ENCODE results near the gene DCST1. TPM values are rescaled to one million over a fixed set of nuclear protein-coding genes. Genes with fewer than 3 reads are reported as not detected.
A peak's percentile ranks its signal among the peaks of the same experiment; 100 is the strongest.

DCST1 gene
- total and polyA plus RNA-seq, 2 of the 13 experiments (the other 11 are each of a cell fraction or from before 2014, with no cell fraction given): 0.04 TPM; not detected in 1

DNA sequence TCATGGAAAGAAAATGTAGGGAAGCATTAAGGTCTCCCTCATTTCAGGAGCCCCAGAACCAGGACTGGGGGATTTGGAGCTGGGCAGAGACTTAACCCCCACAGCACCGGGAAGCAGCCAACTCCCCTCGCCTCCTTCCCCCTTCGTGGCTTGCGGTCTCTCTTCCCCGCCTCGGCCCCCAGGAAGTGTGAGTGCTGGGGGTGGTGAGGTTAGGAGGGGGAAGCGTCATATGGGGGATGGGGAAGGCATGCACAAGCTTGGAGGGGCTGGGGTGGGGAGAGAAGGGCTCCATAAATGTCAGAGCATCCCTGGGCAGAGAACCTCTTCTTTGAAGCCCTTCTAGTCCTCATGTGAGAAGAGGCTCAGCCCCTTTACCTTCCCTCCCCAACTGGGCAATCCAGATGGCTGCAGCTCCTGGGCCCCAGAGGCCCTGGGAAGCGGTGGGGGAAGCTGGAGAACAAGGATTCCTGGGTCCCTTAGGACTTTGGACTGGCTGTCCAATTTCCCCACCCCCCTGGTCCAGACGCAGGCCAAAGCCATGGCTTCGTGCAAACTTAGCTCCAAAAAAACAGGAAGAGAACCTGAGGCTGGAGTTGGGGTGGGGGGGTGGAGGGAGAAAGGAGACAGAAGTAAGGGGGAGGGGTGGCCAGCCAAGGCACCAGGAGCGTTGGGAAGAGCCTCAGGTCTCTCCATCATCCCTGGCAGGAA, 23.3 kb upstream of the DCST1 start:
- DNase-seq (ENCODE audit: low spot score): no peak
- Histone ChIP-seq H3K9me3 (ENCODE audit: low read length) (no peaks in the 10 kb centered on the region), H3K9ac (ENCODE audit: insufficient read depth, low read depth, low read length) (no peak overlapping the region), H3K36me3 (replicated peaks in 1 of 2; ENCODE audit: control insufficient read depth in 1 of 2, insufficient read depth in 2 of 2, low read length in 2 of 2) (peaks cover 3 to 29% of the 10 kb centered on the region in 2 experiments; a peak in 4 of 5 replicates), H3K4me2 (ENCODE audit: low read depth, low read length) (no peak overlapping the region), H4K20me1 (ENCODE audit: insufficient read depth, low read length) (peaks cover 11% of the 10 kb centered on the region; the same call in 1 of the 2 replicates), H3K4me1 (ENCODE audit: insufficient read depth, low read length) (peaks cover 82% of the 10 kb centered on the region), H3K4me3 (replicated peaks in 1 of 3; ENCODE audit: insufficient read depth in 1 of 3, low read depth in 2 of 3, low read length in 3 of 3) (no peak overlapping the region), H3K27ac (ENCODE audit: extremely low read length, insufficient read depth, low read length) (no peak overlapping the region), H3K79me2 (ENCODE audit: insufficient read depth, low read length) (peaks cover 28% of the 10 kb centered on the region), H2AFZ (ENCODE audit: low read length) (no peak overlapping the region), H3K27me3 (ENCODE audit: control insufficient read depth in 1 of 2, insufficient read depth in 2 of 2, low read length in 2 of 2) (no peaks in the 10 kb centered on the region)
- FAIRE-seq: no peak
- intact Hi-C loops (cut with micrococcal nuclease; ENCODE audit: unreplicated experiment): no loop called here
- WGBS (ENCODE audit: low lambda C conversion rate): 82% methylated on average over 11 of the region's 11 CpGs
- in situ Hi-C loops (cut with HindIII; ENCODE audit: extremely low pct_ligation_motif_present, low pct_unique_long_range_greater_than_20kb): no loop called here
- TF ChIP-seq HNF4A (CRISPR knock-in tag; IDR thresholded peaks at IDR 0.05) (peak; percentile 28; the same call in 1 of the 2 replicates), U2AF2 (IDR thresholded peaks at IDR 0.05; ENCODE audit: low read depth, low read length) (no peak)
- CTCF ChIA-PET (ENCODE audit: low intra/inter-chr PET ratio, low total read pairs): no interaction called here
- no peak for ATAC-seq
- POLR2A ChIA-PET: interaction anchor here (0.7 to 8.2 kb wide), 2 partner anchors 8 to 40 kb away, joined by 4 to 90 read pairs; partner anchors contain the start of genes SHC1 and ZBTB7B
- no TSS peak for BruUV-seq (replicated peaks)

DNA sequence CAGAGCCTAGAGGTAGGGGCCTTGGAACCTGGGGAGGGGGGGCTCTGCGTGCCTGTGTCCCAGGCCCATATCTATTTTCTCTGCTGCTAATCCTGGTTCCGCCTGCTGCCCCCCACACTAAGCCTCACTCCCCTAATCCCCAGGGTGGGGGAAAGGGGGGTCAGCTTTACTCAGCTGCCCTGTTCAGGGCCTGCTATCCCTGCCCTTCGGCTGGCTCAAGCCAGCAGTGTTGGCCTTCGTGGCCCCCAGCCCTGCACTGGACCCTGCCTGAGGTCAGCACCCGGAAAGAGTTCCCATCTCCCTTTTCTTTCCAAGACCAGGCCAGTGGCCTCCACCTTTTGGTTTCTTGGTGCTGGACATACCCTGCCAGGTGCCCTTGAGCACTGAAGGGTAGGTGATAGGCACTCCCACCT, 22.6 kb upstream of the DCST1 start:
- POLR2A ChIA-PET: interaction anchor here (8.2 kb wide), 1 partner anchor 9 kb away, joined by 90 read pairs; the partner anchor contains the start of gene ZBTB7B
- 100% methylated on average over 4 of the region's 5 CpGs for WGBS (ENCODE audit: low lambda C conversion rate)

More for the DNA sequence above, 22.6 kb upstream of the DCST1 start:
- peaks cover 28% of the 10 kb centered on the region for H3K79me2 ChIP-seq (ENCODE audit: insufficient read depth, low read length)
- no peak for ATAC-seq
- H3K4me3 ChIP-seq (replicated peaks in 1 of 3; ENCODE audit: insufficient read depth in 1 of 3, low read depth in 2 of 3, low read length in 3 of 3): no peak overlapping the region
- no peak overlapping the region for H3K27ac ChIP-seq (ENCODE audit: extremely low read length, insufficient read depth, low read length)
- in situ Hi-C loops (cut with HindIII; ENCODE audit: extremely low pct_ligation_motif_present, low pct_unique_long_range_greater_than_20kb): no loop called here
- no peak overlapping the region for H2AFZ ChIP-seq (ENCODE audit: low read length)
- no peaks in the 10 kb centered on the region for H3K27me3 ChIP-seq (ENCODE audit: control insufficient read depth in 1 of 2, insufficient read depth in 2 of 2, low read length in 2 of 2)
- TF ChIP-seq PAF1 (CRISPR knock-in tag; IDR thresholded peaks at IDR 0.05): no peak
- no peak for TF ChIP-seq FOXC1 (CRISPR knock-in tag; IDR thresholded peaks at IDR 0.05; ENCODE audit: borderline replicate concordance)
- TF ChIP-seq, protein P1, sequence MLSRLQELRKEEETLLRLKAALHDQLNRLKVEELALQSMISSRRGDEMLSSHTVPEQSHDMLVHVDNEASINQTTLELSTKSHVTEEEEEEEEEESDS (CRISPR knock-in tag; IDR thresholded peaks at IDR 0.05; ENCODE audit: borderline replicate concordance): no peak
- no peak for TF ChIP-seq ZNF10 (CRISPR knock-in tag; IDR thresholded peaks at IDR 0.05; ENCODE audit: borderline replicate concordance, low read depth)
- TF ChIP-seq RBFOX2 (IDR thresholded peaks at IDR 0.05; ENCODE audit: low read depth, low read length): 0 out of 2 replicates have a peak, but pooled peaks have one; percentile 26
- FAIRE-seq: no peak
- H3K4me1 ChIP-seq (ENCODE audit: insufficient read depth, low read length): peaks cover 75% of the 10 kb centered on the region
- intact Hi-C loops (cut with micrococcal nuclease; ENCODE audit: unreplicated experiment): no loop called here
- peaks cover 3 to 33% of the 10 kb centered on the region in 2 experiments; a peak in 4 of 5 replicates for H3K36me3 ChIP-seq (replicated peaks in 1 of 2; ENCODE audit: control insufficient read depth in 1 of 2, insufficient read depth in 2 of 2, low read length in 2 of 2)
- BruUV-seq (replicated peaks): no TSS peak
- no peaks in the 10 kb centered on the region for H3K9me3 ChIP-seq (ENCODE audit: low read length)
- H3K4me2 ChIP-seq (ENCODE audit: low read depth, low read length): no peak overlapping the region
- CTCF ChIA-PET (ENCODE audit: low intra/inter-chr PET ratio, low total read pairs): no interaction called here
- H3K9ac ChIP-seq (ENCODE audit: insufficient read depth, low read depth, low read length): no peak overlapping the region
- no peak for DNase-seq (ENCODE audit: low spot score)
- peaks cover 11% of the 10 kb centered on the region; the same call in 1 of the 2 replicates for H4K20me1 ChIP-seq (ENCODE audit: insufficient read depth, low read length)
